Smooth muscle cell (in vitro differentiated cells): ENCODE results near the gene ITFG1. TPM values are rescaled to one million over a fixed set of nuclear protein-coding genes. Genes with fewer than 3 reads are reported as not detected.
"Not testable (repeated sequence)": the region's sequence is repeated elsewhere in the genome, so short reads cannot be mapped to it uniquely, and the experiment has no call there.

Experiments used
- DNase-seq: peaks from one replicate; lab custom pipeline; 2025; ENCODE audit not compliant: unreplicated experiment; lab: John Stamatoyannopoulos, UW
- H2AFZ ChIP-seq: fragments of 200-600 bp; sonication (generic); 2 replicates; pipeline ENCODE4 v1.6.0; 2016; ENCODE audit warnings: antibody characterized with exemption, low read depth, mild to moderate bottlenecking
- H3F3A ChIP-seq: fragments of 200-600 bp; sonication (generic); 2 replicates; pipeline ENCODE4 v1.6.0; 2017; ENCODE audit warnings: antibody characterized with exemption, low read depth
- H3K27ac ChIP-seq: fragments of 200-600 bp; sonication (generic); 2 replicates; pipeline ENCODE4 v1.5.1; 2016; ENCODE audit warnings: low read depth, mild to moderate bottlenecking
- H3K27me3 ChIP-seq: fragments of 200-600 bp; sonication (generic); 2 replicates; pipeline ENCODE4 v1.6.1; 2016; ENCODE audit warnings: low read depth, mild to moderate bottlenecking
- H3K36me3 ChIP-seq: fragments of 200-600 bp; sonication (generic); 2 replicates; pipeline ENCODE4 v1.5.1; 2016; ENCODE audit warnings: low read depth
- H3K4me1 ChIP-seq: fragments of 200-600 bp; sonication (generic); 2 replicates; pipeline ENCODE4 v1.5.1; 2016; ENCODE audit warnings: low read depth
- H3K4me2 ChIP-seq: fragments of 200-600 bp; sonication (generic); 2 replicates; pipeline ENCODE4 v1.6.0; 2016; ENCODE audit warnings: mild to moderate bottlenecking
- H3K4me3 ChIP-seq: fragments of 200-600 bp; sonication (generic); 2 replicates; pipeline ENCODE4 v1.5.1; 2016; ENCODE audit warnings: mild to moderate bottlenecking
- H3K79me2 ChIP-seq: fragments of 200-600 bp; sonication (generic); 2 replicates; pipeline ENCODE4 v1.6.0; 2016; ENCODE audit warnings: low read depth, mild to moderate bottlenecking
- H3K9ac ChIP-seq: fragments of 200-600 bp; sonication (generic); 2 replicates; pipeline ENCODE4 v1.6.0; 2016; ENCODE audit warnings: low read depth
- H3K9me3 ChIP-seq: fragments of 200-600 bp; sonication (generic); replicated peaks from 2 replicates; pipeline ENCODE4 v1.5.1; 2016; ENCODE audit warnings: low read depth
- H4K20me1 ChIP-seq: fragments of 200-600 bp; sonication (generic); 2 replicates; pipeline ENCODE4 v1.6.0; 2016; ENCODE audit warnings: low read depth
- WGBS: methylation state at CpG from one replicate; pipeline ENCODE4 v1.1.7; 2016; ENCODE audit warnings: low lambda C conversion rate; 5-methylcytosine and 5-hydroxymethylcytosine counted together
- polyA plus RNA-seq: library from polyadenylated mRNA; unstranded; fragments of >200 nt; fragmentation: Nextera tagmentation; extraction: Ambion mirVana; gene quantifications from 2 replicates; pipeline ENCODE4 v1.2.1, GENCODE V29; 2016
- total RNA-seq: library from RNA; depleted of rRNA; stranded (reverse); fragments of >200 nt; gene quantifications from 2 replicates; pipeline ENCODE4 v1.2.3, GENCODE V29; 2014
- TF ChIP-seq, protein P1 (sequence below): fragments of 200-600 bp; sonication (generic); IDR thresholded peaks from 2 replicates; pipeline ENCODE4 v1.5.1; 2017; ENCODE audit warnings: borderline replicate concordance, mild to moderate bottlenecking, antibody characterized with exemption; ENCODE audit not compliant: insufficient read depth, poor library complexity, severe bottlenecking

ITFG1 gene
- total and polyA plus RNA-seq, 2 experiments from 2014 or later: 75.2 to 100 TPM

GRCh38 chr16:47440066-47440465 lies 20.8 kb downstream of the ITFG1 start:
- H3K27me3 ChIP-seq, H3F3A ChIP-seq, H3K4me2 ChIP-seq, H3K79me2 ChIP-seq, H3K9me3 ChIP-seq, H3K9ac ChIP-seq, H3K36me3 ChIP-seq, H3K4me1 ChIP-seq, H3K27ac ChIP-seq, DNase-seq, H2AFZ ChIP-seq, H3K4me3 ChIP-seq: not testable (repeated sequence)
- WGBS: 99% methylated on average over 3 of the region's 3 CpGs
- peaks cover 10% of the 10 kb centered on the region for H4K20me1 ChIP-seq

DNA sequence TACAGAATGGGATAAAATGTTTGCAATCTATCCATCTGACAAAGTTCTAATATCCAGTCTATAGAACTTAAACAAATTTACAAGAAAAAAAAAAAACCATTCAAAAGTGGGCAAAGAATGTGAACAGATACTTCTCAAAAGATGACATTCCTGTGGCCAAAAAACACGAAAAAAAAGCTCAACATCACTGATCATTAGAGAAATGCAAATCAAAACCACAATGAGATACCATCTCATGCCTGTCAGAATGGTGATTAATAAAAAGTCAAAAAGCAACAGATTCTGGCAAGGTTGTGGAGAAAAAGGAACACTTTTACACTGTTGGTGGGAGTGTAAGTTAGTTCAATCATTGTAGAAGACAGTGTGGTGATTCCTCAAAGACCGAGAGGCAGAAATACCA lies 26.6 kb downstream of the ITFG1 start:
- not testable (repeated sequence) for H3K9me3 ChIP-seq, H3F3A ChIP-seq, H2AFZ ChIP-seq, H3K27me3 ChIP-seq, H3K36me3 ChIP-seq, H3K4me1 ChIP-seq, DNase-seq, H3K4me3 ChIP-seq, H3K4me2 ChIP-seq, H3K27ac ChIP-seq, H3K9ac ChIP-seq
- peaks cover 38% of the 10 kb centered on the region for H4K20me1 ChIP-seq
- WGBS: 78% methylated on average over 2 of the region's 2 CpGs
- H3K79me2 ChIP-seq: peaks cover 11% of the 10 kb centered on the region

- no peaks in the 10 kb centered on the region for H3F3A ChIP-seq
- no peak overlapping the region for H2AFZ ChIP-seq
- peaks cover 11% of the 10 kb centered on the region for H3K79me2 ChIP-seq
- H3K27ac ChIP-seq: no peak overlapping the region
- TF ChIP-seq, protein P1, sequence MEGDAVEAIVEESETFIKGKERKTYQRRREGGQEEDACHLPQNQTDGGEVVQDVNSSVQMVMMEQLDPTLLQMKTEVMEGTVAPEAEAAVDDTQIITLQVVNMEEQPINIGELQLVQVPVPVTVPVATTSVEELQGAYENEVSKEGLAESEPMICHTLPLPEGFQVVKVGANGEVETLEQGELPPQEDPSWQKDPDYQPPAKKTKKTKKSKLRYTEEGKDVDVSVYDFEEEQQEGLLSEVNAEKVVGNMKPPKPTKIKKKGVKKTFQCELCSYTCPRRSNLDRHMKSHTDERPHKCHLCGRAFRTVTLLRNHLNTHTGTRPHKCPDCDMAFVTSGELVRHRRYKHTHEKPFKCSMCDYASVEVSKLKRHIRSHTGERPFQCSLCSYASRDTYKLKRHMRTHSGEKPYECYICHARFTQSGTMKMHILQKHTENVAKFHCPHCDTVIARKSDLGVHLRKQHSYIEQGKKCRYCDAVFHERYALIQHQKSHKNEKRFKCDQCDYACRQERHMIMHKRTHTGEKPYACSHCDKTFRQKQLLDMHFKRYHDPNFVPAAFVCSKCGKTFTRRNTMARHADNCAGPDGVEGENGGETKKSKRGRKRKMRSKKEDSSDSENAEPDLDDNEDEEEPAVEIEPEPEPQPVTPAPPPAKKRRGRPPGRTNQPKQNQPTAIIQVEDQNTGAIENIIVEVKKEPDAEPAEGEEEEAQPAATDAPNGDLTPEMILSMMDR: no peak
- no peaks in the 10 kb centered on the region for H3K27me3 ChIP-seq
- H4K20me1 ChIP-seq: peaks cover 33% of the 10 kb centered on the region
- H3K4me2 ChIP-seq: no peak overlapping the region
- H3K36me3 ChIP-seq: no peaks in the 10 kb centered on the region
- H3K4me3 ChIP-seq: no peak overlapping the region
- no peaks in the 10 kb centered on the region for H3K4me1 ChIP-seq
- H3K9me3 ChIP-seq: no peaks in the 10 kb centered on the region
- WGBS: 84% methylated on average over 3 of the region's 3 CpGs
- DNase-seq: no peak
- no peak overlapping the region for H3K9ac ChIP-seq
Observed at GRCh38 chr16:47431960-47432359, 28.9 kb downstream of the ITFG1 start.

- 97% methylated on average over 1 of the region's 1 CpG for WGBS
- Histone ChIP-seq H3K4me1 (no peaks in the 10 kb centered on the region), H3K4me2 (no peak overlapping the region), H3K9ac (no peak overlapping the region), H3K9me3 (no peaks in the 10 kb centered on the region), H2AFZ (no peak overlapping the region), H3K79me2 (no peaks in the 10 kb centered on the region), H3K4me3 (no peak overlapping the region), H3F3A (no peaks in the 10 kb centered on the region), H3K27me3 (no peaks in the 10 kb centered on the region), H3K36me3 (no peaks in the 10 kb centered on the region), H4K20me1 (peaks cover 5% of the 10 kb centered on the region), H3K27ac (no peak overlapping the region)
- TF ChIP-seq, protein P1: no peak
- no peak for DNase-seq
Observed at GRCh38 chr16:47426806-47427205, 34.1 kb downstream of the ITFG1 start.

DNA sequence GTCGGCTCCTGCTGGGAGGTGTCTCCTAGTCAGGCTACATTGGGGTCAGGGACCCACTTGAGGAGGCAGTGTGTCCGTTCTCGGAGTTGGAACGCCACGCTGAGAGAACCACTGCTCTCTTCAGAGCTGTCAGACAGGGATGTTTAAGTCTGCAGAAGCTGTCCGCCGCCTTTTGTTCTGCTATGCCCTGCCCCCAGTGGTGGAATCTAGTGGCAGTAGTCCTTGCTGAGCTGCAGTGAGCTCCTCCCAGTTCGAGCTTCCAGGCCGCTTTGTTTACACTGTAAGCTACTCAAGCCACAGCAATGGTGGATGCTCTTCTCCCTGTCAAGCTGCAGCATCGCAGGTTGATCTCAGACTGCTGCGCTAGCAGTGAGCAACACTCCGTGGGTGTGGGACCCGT lies 36.0 kb downstream of the ITFG1 start:
- Histone ChIP-seq H3K4me3 (no peak overlapping the region), H3K36me3 (no peaks in the 10 kb centered on the region), H3K27ac (no peak overlapping the region), H4K20me1 (no peaks in the 10 kb centered on the region), H2AFZ (no peak overlapping the region), H3F3A (no peaks in the 10 kb centered on the region), H3K79me2 (no peaks in the 10 kb centered on the region), H3K4me2 (no peak overlapping the region), H3K4me1 (no peaks in the 10 kb centered on the region), H3K27me3 (no peaks in the 10 kb centered on the region), H3K9me3 (no peaks in the 10 kb centered on the region), H3K9ac (no peak overlapping the region)
- TF ChIP-seq, protein P1: no peak
- no peak for DNase-seq
- WGBS: 87% methylated on average over 13 of the region's 13 CpGs
